Measurements from ENCODE around the gene LPCAT2. TPM values are rescaled to one million over a fixed set of nuclear protein-coding genes. Genes with fewer than 3 reads are reported as not detected.
A peak's percentile ranks its signal among the peaks of the same experiment; 100 is the strongest.

LPCAT2 gene
- total and polyA plus RNA-seq, 2 donors (not counting 3 experiments of a cell fraction or from before 2014, with no cell fraction given): 64.5 to 72.9 TPM

DNA sequence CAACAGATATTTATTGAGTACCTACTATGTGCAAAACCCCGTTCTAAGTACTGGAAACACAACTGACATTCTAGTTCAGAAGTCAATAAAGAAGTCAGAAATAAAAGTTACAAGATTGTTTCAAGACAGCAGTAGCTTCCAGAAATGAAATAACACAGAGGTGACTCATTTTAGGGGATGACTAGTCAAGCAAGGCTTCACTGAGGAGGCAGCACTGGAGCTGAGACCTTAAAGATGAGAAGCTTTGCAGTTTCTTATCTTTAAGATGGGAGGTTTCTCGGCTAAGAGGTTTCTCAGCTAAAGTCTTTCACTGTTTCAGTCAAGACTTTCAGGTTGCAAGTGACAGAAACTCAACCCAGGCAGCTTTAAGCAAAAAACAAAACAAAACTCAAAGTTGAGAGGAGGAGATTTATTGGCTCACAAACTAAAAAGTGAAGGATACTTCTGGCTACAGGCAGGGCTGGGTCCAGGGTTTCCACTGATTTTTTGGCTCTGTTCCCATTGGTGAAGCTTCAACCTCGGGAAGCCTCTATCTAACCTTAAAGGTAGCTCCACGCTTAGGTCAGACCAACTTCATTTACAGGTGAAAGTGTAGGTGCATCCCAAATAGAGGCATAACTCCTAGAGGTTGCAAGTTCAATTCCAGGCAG, 37.3 kb upstream of the LPCAT2 start:
- Histone ChIP-seq H3K4me1 (ENCODE audit: control insufficient read depth, extremely low read depth, insufficient read depth, low read length) (peaks cover 21% of the 10 kb centered on the region), H3K9me3 (replicated peaks; ENCODE audit: control insufficient read depth, insufficient read depth, low read length) (no peaks in the 10 kb centered on the region), H3K36me3 (ENCODE audit: control insufficient read depth in 2 of 2, extremely low read depth in 1 of 2, insufficient read depth in 2 of 2, low read length in 2 of 2) (no peaks in the 10 kb centered on the region), H3K4me2 (ENCODE audit: insufficient read depth, low read length) (peak overlapping the region; percentile 71), H3K79me2 (ENCODE audit: control insufficient read depth, insufficient read depth, low read length) (no peaks in the 10 kb centered on the region), H3K27ac (ENCODE audit: insufficient read depth, low read depth, low read length) (peak overlapping the region; percentile 67), H3K4me3 (replicated peaks in 1 of 3; ENCODE audit: insufficient read depth in 1 of 3, low read depth in 1 of 3, low read length in 3 of 3) (no peak overlapping the region), H4K20me1 (replicated peaks; ENCODE audit: control insufficient read depth, extremely low read depth, insufficient read depth, low read length) (no peaks in the 10 kb centered on the region), H3K27me3 (ENCODE audit: control insufficient read depth in 2 of 2, insufficient read depth in 2 of 2, low read length in 2 of 2) (no peaks in the 10 kb centered on the region), H3K9ac (replicated peaks; ENCODE audit: extremely low read depth, insufficient read depth, low read length) (no peak overlapping the region), H2AFZ (ENCODE audit: low read depth, low read length) (peak overlapping the region; percentile 61), H3K9me1 (replicated peaks; ENCODE audit: control insufficient read depth, extremely low read depth, insufficient read depth, low read length) (no peaks in the 10 kb centered on the region)
- TF ChIP-seq POLR2A (IDR thresholded peaks at IDR 0.05; ENCODE audit: low read depth, low read length) (no peak), EZH2 (IDR thresholded peaks at IDR 0.05; ENCODE audit: borderline replicate concordance, low read depth, low read length, severe bottlenecking) (no peak), MYC (IDR thresholded peaks at IDR 0.05; ENCODE audit: low read depth, low read length) (no peak), JUN (IDR thresholded peaks at IDR 0.05; ENCODE audit: borderline replicate concordance, insufficient read depth, insufficient read length, low read depth) (peak; percentile 80), POLR2AphosphoS5 (IDR thresholded peaks at IDR 0.05; ENCODE audit: insufficient read depth, low read depth, low read length) (peak; percentile 34), FOS (IDR thresholded peaks at IDR 0.05; ENCODE audit: borderline replicate concordance, insufficient read depth, low read length) (peak; percentile 93), CTCF (IDR thresholded peaks at IDR 0.05; ENCODE audit: extremely low read depth in 1 of 2, insufficient read depth in 1 of 2, low read depth in 1 of 2, low read length in 2 of 2) (no peak), GATA2 (IDR thresholded peaks at IDR 0.05; ENCODE audit: insufficient read depth, insufficient read length, low read depth, low read length) (peak; percentile 65)
- TF ChIP-seq, protein P1, sequence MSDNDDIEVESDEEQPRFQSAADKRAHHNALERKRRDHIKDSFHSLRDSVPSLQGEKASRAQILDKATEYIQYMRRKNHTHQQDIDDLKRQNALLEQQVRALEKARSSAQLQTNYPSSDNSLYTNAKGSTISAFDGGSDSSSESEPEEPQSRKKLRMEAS (IDR thresholded peaks at IDR 0.05; ENCODE audit: insufficient read depth, insufficient read length): no peak
- ChIA-PET POLR2A (no interaction called here), CTCF (interaction anchor here (0.7 to 1.3 kb wide), 6 partner anchors 9 to 232 kb away, joined by 3 to 11 read pairs (median 3); no protein-coding TSS in a partner anchor)
- intact Hi-C loops (cut with micrococcal nuclease) (loop anchor here (1.0 kb wide), 1 partner anchor 8 kb away; the partner anchor contains the start of gene MMP2), dilution Hi-C loops (cut with MboI; ENCODE audit: extremely low pct_ligation_motif_present, low sequenced_read_pairs) (no loop called here)
- peak; percentile 39 for DNase-seq (ENCODE audit: low read depth, low spot score)
- FAIRE-seq: peak; percentile 91
- no TSS peak for BruUV-seq (replicated peaks)
